NB4 (cell line): Measurements from ENCODE around the gene GRIA1.

Experiments used
- CTCF ChIP-seq: IDR thresholded peaks from one replicate; pipeline ENCODE4 v1.5.1; 2012; ENCODE audit warnings: low read depth, low read length
- POLR2A ChIP-seq: IDR thresholded peaks from 2 replicates; pipeline ENCODE4 v1.6.1; 2011; ENCODE audit warnings: mild to moderate bottlenecking; ENCODE audit not compliant: insufficient read length; ENCODE audit errors: extremely low read depth

DNA sequence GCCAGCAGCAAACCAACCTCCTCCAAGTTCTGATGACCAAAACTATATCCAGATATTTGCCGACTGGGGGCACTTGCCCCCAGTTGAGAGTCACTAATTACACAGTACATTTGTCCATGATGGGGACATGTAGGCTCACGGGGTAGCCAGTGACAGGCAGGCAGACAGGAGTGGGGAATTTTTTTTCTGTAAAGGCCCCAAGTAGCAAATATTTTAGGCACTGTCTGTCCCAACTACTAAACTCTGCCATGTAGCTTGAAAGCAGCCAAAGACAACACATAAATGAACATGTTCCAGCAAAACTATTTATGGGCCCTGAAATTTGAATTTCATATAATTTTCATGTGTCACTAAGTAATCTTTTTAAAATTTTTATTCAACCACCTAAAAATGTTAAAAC lies 80.7 kb downstream of the GRIA1 start:
- TF ChIP-seq CTCF (no peak), POLR2A (no peak)
